Fibroblast of lung (primary cell): ENCODE results near the gene TMED4.

Source experiments
- EZH2 ChIP-seq: IDR thresholded peaks from 2 replicates; pipeline ENCODE4 v1.5.1; 2012; ENCODE audit warnings: low read length, control low read depth, mild to moderate bottlenecking; ENCODE audit errors: missing control alignments
- TF ChIP-seq, protein P1 (sequence below), 2 donors: IDR thresholded peaks in 1 of 2; conservative IDR thresholded peaks in 1 of 2; 1 replicate in 1 of 2; 2 replicates in 1 of 2; pipeline ENCODE4 v1.5.1; 2011 to 2012; ENCODE audit warnings: low read length in 2 of 2, control low read depth in 1 of 2, inconsistent platforms in 1 of 2, low read depth in 1 of 2, mild to moderate bottlenecking in 1 of 2

DNA sequence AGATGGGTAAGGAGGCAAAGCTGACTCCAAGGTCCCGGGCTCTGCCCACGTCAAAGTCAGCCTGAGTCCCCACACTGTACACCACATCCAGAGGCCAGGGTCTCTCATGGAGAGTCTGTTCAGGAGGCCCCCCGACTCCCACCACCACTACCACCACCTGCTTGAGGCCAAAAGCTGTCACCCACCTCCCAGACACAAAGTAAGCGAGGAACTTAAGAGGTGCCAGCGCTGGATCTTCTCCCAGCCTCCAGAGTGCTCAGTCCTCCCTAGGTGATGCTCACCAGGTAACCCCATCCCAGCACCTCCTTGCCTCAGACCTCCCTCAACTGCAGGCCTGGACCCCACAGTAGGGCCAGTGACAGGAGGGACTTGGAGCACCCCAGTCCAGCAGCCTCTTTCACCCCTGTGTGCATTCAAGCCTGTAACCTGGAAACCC lies 41.4 kb downstream of the TMED4 start:
- TF ChIP-seq, protein P1, sequence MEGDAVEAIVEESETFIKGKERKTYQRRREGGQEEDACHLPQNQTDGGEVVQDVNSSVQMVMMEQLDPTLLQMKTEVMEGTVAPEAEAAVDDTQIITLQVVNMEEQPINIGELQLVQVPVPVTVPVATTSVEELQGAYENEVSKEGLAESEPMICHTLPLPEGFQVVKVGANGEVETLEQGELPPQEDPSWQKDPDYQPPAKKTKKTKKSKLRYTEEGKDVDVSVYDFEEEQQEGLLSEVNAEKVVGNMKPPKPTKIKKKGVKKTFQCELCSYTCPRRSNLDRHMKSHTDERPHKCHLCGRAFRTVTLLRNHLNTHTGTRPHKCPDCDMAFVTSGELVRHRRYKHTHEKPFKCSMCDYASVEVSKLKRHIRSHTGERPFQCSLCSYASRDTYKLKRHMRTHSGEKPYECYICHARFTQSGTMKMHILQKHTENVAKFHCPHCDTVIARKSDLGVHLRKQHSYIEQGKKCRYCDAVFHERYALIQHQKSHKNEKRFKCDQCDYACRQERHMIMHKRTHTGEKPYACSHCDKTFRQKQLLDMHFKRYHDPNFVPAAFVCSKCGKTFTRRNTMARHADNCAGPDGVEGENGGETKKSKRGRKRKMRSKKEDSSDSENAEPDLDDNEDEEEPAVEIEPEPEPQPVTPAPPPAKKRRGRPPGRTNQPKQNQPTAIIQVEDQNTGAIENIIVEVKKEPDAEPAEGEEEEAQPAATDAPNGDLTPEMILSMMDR (conservative IDR thresholded peaks at IDR 0.05 in 1 of 2, IDR thresholded peaks at IDR 0.05 in 1 of 2; ENCODE audit: low read depth in 1 of 2, low read length in 2 of 2), result no peak
- no peak for TF ChIP-seq EZH2
